Stimulated activated CD8-positive, alpha-beta memory T cell treated with anti-CD3 and anti-CD28 coated beads, Interleukin-2, amount 100 ng/mL, for 48 hours (primary cell): ENCODE results near the gene PDZD8.
"Not testable (repeated sequence)": the region's sequence is repeated elsewhere in the genome, so short reads cannot be mapped to it uniquely, and the experiment has no call there.

Experiments
- DNase-seq, 2 donors: peaks; one replicate each; pipeline ENCODE4 v3.0.0-alpha.2; 2020; ENCODE audit warnings: low read depth in 2 of 2

The PDZD8 gene

GRCh38 chr10:117254774-117255735 is 120.2 kb downstream of the PDZD8 start:
- no peak for DNase-seq

DNA sequence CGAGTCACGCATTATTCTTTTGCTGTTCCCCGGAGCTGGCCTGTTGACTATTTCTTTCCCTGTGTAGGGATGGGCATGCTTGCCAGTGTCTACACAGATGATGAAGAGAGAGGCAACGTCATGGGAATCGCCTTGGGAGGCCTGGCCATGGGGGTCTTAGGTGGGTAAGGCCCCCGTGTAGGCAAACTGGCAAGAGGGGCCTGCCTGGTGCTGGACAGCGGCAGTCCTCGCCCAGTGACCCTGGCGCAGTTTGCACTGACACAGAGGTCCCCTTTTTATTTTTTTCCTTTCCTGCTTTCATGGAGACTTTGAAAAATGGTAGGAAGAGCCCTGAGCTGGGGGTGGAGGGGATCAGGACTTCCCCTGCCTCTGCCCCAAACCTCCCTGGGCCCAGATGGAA is 120.9 kb downstream of the PDZD8 start:
- no peak for DNase-seq

GRCh38 chr10:117253908-117254307 is 121.3 kb downstream of the PDZD8 start:
- DNase-seq: no peak

DNA sequence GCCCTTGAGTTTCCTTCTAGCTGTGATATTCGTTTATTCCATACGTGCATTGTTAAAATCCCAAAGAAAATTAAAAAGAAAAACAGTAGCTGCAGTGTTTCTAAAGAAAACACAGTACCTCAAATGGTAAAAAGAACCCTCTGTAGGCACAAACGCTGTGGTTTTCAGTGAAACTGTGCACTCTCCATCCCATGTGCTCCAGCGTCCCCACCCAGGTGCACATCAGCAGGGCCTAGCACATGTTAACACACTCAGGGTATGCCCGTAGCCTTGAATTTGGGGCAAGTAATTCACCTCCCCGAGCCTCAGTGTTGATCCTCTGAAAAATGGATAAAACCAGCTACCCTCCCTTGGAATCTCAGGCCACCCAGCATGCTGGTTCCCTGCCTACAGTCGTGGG is 124.8 kb downstream of the PDZD8 start:
- no peak for DNase-seq

GRCh38 chr10:117249493-117250093 is 125.6 kb downstream of the PDZD8 start:
- DNase-seq: no peak

DNA sequence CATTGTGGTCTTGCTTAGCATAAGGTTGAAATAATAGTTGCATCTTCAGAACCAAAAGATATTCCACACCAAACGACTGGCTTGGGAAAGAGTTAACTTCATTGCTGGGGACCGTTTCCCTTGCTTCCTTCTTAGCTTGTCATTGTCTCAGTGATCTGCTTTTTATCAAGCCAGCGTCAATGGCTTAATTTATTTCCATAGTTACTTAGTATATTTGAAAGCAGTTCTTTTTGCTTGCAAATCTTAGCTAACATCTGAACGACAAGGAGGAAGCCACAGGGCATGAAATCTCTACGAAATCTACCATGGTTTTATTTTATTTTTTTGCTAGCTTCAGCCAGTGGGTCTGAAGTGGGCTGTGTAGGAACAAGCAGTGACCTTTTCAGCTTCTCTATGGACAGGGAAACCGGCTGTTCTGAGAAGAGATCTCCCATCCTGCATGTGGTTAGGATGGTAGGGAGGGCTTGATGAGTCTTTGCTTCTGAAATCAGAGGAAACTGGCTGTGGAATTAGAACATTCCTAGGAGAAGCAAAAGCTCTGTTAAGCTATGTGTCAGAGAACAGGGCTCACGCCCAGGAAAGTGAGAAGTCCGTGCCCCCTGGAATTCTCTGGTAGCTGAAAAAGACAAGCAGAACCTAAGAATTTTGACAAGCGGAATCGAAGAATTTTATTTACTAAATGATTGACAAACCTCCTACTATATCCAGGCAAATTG is 126.3 kb downstream of the PDZD8 start:
- DNase-seq: no peak

GRCh38 chr10:117246997-117247671 is 128.1 kb downstream of the PDZD8 start:
- no peak for DNase-seq

DNA sequence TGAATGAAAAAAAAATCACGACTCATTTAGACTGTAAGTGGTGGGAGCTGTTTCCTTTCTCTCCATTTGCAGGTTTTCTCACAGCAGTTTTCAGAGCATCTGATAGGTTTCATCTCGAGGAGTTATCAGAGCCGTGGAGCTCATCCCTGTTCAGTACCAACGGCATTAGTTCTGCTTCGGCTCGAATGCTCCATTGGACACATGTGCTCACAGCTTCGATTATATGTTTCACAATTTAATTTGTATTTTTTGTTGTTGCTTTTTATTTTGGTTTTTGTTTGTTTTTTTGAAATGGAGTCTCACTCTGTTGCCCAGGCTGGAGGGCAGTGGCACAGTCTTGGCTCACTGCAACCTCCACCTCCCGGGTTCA is 132.8 kb downstream of the PDZD8 start:
- no peak for DNase-seq

DNA sequence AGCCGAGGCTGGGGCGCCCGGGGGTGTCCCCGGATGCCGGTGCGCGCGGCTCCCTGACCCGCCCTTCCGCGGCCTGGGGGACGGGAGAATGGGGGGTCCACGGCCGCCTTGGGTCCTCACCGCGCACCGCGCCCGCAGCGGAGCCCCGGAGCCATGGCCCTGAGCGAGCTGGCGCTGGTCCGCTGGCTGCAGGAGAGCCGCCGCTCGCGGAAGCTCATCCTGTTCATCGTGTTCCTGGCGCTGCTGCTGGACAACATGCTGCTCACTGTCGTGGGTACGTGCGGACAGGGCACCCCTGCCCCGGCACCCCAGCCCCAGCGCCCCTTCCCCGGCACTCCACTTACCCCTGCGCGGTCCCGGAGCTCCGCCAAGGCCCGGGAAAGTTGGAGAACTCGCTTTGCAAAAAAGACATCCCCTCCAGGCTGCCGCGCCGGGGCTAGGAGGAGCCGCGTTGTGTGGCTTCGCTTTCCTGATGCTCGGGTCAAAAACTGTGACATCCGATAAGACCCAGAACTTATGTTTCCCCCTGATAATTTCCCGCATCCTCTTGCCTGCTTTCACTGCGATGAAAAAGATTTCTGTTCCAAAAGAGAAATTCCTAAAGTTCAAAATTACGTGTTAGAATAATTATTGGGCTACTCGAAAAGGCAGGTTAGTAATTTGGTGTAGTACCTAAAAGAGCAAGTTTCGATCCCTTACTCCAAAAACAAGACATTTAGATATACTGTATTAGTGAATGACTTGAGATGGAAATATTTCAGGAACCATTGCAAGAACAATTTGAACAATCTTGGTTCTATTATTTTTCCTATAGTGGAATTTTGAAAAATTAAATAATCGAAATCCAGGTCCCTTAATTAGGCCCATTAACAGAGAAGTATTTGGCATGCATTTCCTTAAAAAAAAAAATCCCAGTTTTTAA is 133.4 kb downstream of the PDZD8 start:
- DNase-seq: no peak

DNA sequence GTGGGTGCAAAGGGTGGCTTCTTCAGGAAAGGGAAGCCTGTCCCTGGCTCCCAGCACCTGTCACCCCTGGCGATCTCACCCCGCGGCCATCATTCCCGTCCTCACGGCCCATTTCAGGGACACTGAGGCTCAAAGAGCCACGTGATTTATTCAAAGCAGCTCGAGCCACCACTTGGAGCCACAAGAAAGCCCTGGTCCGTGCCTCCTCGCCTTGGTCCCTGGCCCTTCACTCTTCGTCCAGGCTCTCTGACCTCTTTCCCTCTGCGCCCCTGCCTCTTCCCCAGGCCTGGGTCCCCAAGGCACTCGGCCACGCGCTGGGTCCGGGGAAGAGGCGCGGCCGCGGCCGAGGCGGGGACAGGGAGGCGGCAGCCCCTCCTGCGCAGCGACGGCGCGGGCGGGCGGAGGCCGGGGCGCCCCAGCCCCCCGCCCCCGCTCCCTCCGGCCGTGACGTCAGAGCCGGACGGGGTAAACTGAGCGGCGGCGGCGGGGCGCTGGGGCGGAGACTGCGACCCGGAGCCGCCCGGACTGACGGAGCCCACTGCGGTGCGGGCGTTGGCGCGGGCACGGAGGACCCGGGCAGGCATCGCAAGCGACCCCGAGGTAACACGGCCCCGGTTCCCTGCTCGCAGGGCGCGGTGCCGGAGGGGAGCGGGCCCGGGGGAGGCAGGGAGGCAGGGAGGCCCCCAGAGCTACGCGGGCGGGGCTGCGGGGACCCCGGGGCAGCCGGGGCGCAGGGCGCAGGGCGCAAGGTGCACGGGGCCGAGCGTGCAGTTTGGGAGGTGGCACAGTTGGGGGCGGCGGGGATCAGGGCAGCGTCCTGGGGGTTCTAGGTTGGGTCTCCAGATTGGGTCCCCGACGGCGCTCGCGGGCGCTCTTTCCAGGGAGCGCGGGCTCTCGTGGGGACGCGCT is 134.4 kb downstream of the PDZD8 start, which contains the start of gene SLC18A2:
TSS of gene SLC18A2 (plus strand) at position 494 of the 909 bp plus-strand sequence. CDS start 580 bp downstream, outside the sequence.
- no peak for DNase-seq

- no peak for DNase-seq
Observed at GRCh38 chr10:117239721-117240620, 135.3 kb downstream of the PDZD8 start.

- no peak for DNase-seq
Observed at GRCh38 chr10:117239051-117239450, 136.2 kb downstream of the PDZD8 start.

GRCh38 chr10:117237401-117237991 is 137.7 kb downstream of the PDZD8 start:
- DNase-seq: no peak

GRCh38 chr10:117230107-117230506 is 145.1 kb downstream of the PDZD8 start:
- not testable (repeated sequence) for DNase-seq

GRCh38 chr10:117228210-117228609 is 147.0 kb downstream of the PDZD8 start:
- no peak for DNase-seq
